ENCODE results near the gene SHC2. TPM values are rescaled to one million over a fixed set of nuclear protein-coding genes. Genes with fewer than 3 reads are reported as not detected.

Gene SHC2
- total and polyA plus RNA-seq, 2 experiments from 2014 or later = 2.2 to 4.6 TPM

DNA sequence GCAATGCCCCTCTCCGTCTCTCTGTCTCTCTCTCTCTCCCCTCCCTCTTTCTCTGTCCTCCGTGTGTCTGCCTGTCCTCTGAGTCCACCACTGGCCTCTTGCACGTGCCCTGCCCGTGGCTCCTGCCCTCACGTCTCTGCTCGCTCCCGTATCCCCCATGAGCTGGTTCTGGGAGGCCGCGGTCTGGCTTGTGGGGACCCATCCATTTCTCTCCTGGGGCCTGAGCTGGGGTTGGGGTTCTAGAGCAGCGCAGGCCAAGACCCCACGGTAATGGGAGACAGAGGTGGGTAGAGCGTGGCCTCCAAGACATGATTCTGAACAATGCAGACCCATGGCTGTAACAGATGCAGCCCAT lies 70.9 kb downstream of the SHC2 start:
- Histone ChIP-seq H3K4me2 (no peak overlapping the region), H3K27me3 (ENCODE audit: insufficient read depth) (no peaks in the 10 kb centered on the region), H2AFZ (no peak overlapping the region), H4K20me1 (replicated peaks; ENCODE audit: insufficient read depth) (no peaks in the 10 kb centered on the region), H3K79me2 (replicated peaks; ENCODE audit: insufficient read depth) (no peaks in the 10 kb centered on the region), H3K4me3 (no peak overlapping the region), H3K27ac (ENCODE audit: low read depth) (no peak overlapping the region), H3K36me3 (ENCODE audit: insufficient read depth) (no peaks in the 10 kb centered on the region), H3F3A (replicated peaks; ENCODE audit: low read depth) (peaks cover 6% of the 10 kb centered on the region), H3K9me2 (ENCODE audit: insufficient read depth) (0 out of 2 replicates have a peak, but pooled peaks cover 5% of the 10 kb centered on the region), H3K4me1 (ENCODE audit: insufficient read depth) (peaks cover 12% of the 10 kb centered on the region; the same call in 1 of the 2 replicates)
- Mint-ChIP-seq H3K9me3 (peaks cover 33% of the 10 kb centered on the region), H3K4me3 (no peak overlapping the region), H3K27me3 (ENCODE audit: insufficient read depth, low read depth, poor library complexity) (peaks cover 19% of the 10 kb centered on the region), H3K4me1 (peaks cover 19% of the 10 kb centered on the region), H3K36me3 (ENCODE audit: low read depth) (peaks cover 9% of the 10 kb centered on the region), H3K27ac (no peak overlapping the region)
- DNase-seq (ENCODE audit: low spot score) (no peak), ATAC-seq (no peak)
- TF ChIP-seq, protein P1, sequence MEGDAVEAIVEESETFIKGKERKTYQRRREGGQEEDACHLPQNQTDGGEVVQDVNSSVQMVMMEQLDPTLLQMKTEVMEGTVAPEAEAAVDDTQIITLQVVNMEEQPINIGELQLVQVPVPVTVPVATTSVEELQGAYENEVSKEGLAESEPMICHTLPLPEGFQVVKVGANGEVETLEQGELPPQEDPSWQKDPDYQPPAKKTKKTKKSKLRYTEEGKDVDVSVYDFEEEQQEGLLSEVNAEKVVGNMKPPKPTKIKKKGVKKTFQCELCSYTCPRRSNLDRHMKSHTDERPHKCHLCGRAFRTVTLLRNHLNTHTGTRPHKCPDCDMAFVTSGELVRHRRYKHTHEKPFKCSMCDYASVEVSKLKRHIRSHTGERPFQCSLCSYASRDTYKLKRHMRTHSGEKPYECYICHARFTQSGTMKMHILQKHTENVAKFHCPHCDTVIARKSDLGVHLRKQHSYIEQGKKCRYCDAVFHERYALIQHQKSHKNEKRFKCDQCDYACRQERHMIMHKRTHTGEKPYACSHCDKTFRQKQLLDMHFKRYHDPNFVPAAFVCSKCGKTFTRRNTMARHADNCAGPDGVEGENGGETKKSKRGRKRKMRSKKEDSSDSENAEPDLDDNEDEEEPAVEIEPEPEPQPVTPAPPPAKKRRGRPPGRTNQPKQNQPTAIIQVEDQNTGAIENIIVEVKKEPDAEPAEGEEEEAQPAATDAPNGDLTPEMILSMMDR (conservative IDR thresholded peaks at IDR 0.05; ENCODE audit: low read depth in 2 of 2) = no peak

DNA sequence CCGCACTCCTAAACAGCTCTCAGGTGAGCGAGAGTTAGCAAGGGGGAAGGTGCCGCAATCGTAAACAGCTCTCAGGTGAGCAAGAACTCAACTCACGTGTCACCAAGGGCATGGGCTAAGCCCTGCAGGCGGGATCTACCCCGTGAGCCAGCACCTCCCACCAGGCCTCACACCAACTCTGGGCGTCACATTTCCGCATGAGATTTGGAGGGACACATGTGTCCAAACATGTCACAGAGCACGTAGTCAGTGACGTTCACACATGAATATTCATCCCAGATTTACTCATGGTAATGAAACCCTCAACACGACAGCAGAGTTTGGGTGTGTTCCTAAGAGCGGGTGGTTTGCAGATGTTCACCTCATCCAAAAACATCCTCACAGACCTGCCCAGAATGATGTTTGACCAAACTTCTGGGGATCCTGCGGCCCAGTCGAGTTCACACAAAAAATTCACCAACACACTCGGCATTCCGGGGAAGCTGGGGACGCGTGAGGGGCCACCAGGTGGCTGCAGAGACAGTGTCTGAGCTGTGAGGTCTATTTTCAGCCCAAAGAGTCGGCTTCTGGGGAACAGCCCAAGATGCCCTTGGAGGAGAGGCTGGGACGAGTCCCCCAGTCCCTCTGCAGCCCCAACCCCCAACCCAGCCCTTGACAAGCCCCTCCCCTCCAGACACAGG lies 71.4 kb downstream of the SHC2 start:
- ATAC-seq = peak; percentile 53
- Mint-ChIP-seq H3K4me1 (peaks cover 21% of the 10 kb centered on the region), H3K4me3 (no peak overlapping the region), H3K27ac (no peak overlapping the region; the same call in 1 of the 2 replicates), H3K9me3 (peaks cover 29% of the 10 kb centered on the region), H3K27me3 (ENCODE audit: insufficient read depth, low read depth, poor library complexity) (peaks cover 19% of the 10 kb centered on the region), H3K36me3 (ENCODE audit: low read depth) (peaks cover 8% of the 10 kb centered on the region)
- Histone ChIP-seq H3K4me1 (ENCODE audit: insufficient read depth) (peaks cover 14% of the 10 kb centered on the region; the same call in 1 of the 2 replicates), H3K79me2 (replicated peaks; ENCODE audit: insufficient read depth) (no peaks in the 10 kb centered on the region), H3K27me3 (ENCODE audit: insufficient read depth) (no peaks in the 10 kb centered on the region), H3K4me3 (no peak overlapping the region), H3K4me2 (no peak overlapping the region), H3K9me2 (ENCODE audit: insufficient read depth) (0 out of 2 replicates have a peak, but pooled peaks cover 5% of the 10 kb centered on the region), H3K36me3 (ENCODE audit: insufficient read depth) (no peaks in the 10 kb centered on the region), H3F3A (replicated peaks; ENCODE audit: low read depth) (peaks cover 6% of the 10 kb centered on the region), H4K20me1 (replicated peaks; ENCODE audit: insufficient read depth) (no peaks in the 10 kb centered on the region), H3K27ac (ENCODE audit: low read depth) (no peak overlapping the region), H2AFZ (no peak overlapping the region)
- TF ChIP-seq, protein P2, sequence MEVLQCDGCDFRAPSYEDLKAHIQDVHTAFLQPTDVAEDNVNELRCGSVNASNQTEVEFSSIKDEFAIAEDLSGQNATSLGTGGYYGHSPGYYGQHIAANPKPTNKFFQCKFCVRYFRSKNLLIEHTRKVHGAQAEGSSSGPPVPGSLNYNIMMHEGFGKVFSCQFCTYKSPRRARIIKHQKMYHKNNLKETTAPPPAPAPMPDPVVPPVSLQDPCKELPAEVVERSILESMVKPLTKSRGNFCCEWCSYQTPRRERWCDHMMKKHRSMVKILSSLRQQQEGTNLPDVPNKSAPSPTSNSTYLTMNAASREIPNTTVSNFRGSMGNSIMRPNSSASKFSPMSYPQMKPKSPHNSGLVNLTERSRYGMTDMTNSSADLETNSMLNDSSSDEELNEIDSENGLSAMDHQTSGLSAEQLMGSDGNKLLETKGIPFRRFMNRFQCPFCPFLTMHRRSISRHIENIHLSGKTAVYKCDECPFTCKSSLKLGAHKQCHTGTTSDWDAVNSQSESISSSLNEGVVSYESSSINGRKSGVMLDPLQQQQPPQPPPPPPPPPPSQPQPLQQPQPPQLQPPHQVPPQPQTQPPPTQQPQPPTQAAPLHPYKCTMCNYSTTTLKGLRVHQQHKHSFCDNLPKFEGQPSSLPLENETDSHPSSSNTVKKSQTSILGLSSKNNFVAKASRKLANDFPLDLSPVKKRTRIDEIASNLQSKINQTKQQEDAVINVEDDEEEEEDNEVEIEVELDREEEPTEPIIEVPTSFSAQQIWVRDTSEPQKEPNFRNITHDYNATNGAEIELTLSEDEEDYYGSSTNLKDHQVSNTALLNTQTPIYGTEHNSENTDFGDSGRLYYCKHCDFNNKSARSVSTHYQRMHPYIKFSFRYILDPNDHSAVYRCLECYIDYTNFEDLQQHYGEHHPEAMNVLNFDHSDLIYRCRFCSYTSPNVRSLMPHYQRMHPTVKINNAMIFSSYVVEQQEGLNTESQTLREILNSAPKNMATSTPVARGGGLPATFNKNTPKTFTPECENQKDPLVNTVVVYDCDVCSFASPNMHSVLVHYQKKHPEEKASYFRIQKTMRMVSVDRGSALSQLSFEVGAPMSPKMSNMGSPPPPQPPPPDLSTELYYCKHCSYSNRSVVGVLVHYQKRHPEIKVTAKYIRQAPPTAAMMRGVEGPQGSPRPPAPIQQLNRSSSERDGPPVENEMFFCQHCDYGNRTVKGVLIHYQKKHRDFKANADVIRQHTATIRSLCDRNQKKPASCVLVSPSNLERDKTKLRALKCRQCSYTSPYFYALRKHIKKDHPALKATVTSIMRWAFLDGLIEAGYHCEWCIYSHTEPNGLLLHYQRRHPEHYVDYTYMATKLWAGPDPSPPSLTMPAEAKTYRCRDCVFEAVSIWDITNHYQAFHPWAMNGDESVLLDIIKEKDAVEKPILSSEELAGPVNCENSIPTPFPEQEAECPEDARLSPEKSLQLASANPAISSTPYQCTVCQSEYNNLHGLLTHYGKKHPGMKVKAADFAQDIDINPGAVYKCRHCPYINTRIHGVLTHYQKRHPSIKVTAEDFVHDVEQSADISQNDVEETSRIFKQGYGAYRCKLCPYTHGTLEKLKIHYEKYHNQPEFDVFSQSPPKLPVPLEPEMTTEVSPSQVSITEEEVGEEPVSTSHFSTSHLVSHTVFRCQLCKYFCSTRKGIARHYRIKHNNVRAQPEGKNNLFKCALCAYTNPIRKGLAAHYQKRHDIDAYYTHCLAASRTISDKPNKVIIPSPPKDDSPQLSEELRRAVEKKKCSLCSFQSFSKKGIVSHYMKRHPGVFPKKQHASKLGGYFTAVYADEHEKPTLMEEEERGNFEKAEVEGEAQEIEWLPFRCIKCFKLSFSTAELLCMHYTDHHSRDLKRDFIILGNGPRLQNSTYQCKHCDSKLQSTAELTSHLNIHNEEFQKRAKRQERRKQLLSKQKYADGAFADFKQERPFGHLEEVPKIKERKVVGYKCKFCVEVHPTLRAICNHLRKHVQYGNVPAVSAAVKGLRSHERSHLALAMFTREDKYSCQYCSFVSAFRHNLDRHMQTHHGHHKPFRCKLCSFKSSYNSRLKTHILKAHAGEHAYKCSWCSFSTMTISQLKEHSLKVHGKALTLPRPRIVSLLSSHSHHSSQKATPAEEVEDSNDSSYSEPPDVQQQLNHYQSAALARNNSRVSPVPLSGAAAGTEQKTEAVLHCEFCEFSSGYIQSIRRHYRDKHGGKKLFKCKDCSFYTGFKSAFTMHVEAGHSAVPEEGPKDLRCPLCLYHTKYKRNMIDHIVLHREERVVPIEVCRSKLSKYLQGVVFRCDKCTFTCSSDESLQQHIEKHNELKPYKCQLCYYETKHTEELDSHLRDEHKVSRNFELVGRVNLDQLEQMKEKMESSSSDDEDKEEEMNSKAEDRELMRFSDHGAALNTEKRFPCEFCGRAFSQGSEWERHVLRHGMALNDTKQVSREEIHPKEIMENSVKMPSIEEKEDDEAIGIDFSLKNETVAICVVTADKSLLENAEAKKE (CRISPR knock-in tag; IDR thresholded peaks at IDR 0.05) = no peak
- TF ChIP-seq ZNF114 (CRISPR knock-in tag; IDR thresholded peaks at IDR 0.05) (no peak), ZNF331 (CRISPR knock-in tag; IDR thresholded peaks at IDR 0.05; ENCODE audit: low read depth) (no peak), CREB1 (CRISPR knock-in tag; IDR thresholded peaks at IDR 0.05; ENCODE audit: low read depth) (no peak), EZH2 (IDR thresholded peaks at IDR 0.05; ENCODE audit: low read depth, unreplicated experiment) (no peak), POLR2AphosphoS5 (IDR thresholded peaks at IDR 0.05; ENCODE audit: low read depth) (no peak)
- TF ChIP-seq, protein P1 (conservative IDR thresholded peaks at IDR 0.05; ENCODE audit: low read depth in 2 of 2) = peak in 1 of 2 experiments; percentile 37; a peak in 2 of 4 replicates
- no peak for DNase-seq (ENCODE audit: low spot score)

Measured in GM23338 (cell line).